HEK293 (cell line): ENCODE measurements around the gene CAMP.

Source experiments
- ZFP37 ChIP-seq: fragments of 450-650 bp; formaldehyde crosslinking; IDR thresholded peaks from 2 replicates; pipeline ENCODE4 v1.5.1; 2016; ENCODE audit warnings: missing biosample characterization, missing genetic modification characterization
- ZNF221 ChIP-seq: fragments of 450-650 bp; formaldehyde crosslinking; IDR thresholded peaks from 2 replicates; pipeline ENCODE4 v1.5.1; 2017; ENCODE audit warnings: missing biosample characterization, missing genetic modification characterization, borderline replicate concordance
- ZNF416 ChIP-seq: fragments of 450-650 bp; formaldehyde crosslinking; IDR thresholded peaks from 2 replicates; pipeline ENCODE4 v1.5.1; 2016; ENCODE audit warnings: missing biosample characterization, missing genetic modification characterization
- ZNF626 ChIP-seq: fragments of 450-650 bp; sonication (Bioruptor Pico); formaldehyde crosslinking; IDR thresholded peaks from 2 replicates; pipeline ENCODE4 v1.5.1; 2018; ENCODE audit warnings: missing biosample characterization, missing genetic modification characterization, inconsistent platforms
- TF ChIP-seq, protein P1 (sequence below): fragments of 450-650 bp; formaldehyde crosslinking; IDR thresholded peaks from 2 replicates; pipeline ENCODE4 v1.5.1; 2016; ENCODE audit warnings: missing biosample characterization, missing genetic modification characterization
- TF ChIP-seq, protein P2 (sequence below): fragments of 450-650 bp; formaldehyde crosslinking; IDR thresholded peaks from 2 replicates; pipeline ENCODE4 v1.5.1; 2016; ENCODE audit warnings: missing biosample characterization, missing genetic modification characterization

DNA sequence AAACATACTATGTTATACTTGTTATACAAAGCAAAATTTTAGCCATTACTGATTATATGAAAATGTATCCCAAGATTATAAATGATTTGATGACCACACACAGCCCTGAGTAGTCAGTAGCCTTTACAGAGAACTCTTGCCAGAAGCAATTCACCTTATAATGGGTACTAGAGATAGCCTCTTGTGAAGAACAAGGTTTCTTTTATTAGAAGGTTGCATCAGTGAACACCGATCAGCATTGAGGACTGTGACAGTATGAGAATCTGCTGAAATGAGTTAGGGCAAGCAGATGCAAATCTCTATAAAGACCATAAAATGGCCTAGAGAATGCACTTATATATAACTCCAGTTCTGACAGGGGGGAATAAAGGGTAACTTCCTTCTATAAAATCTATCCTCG lies 45.2 kb upstream of the CAMP start:
- no peak for TF ChIP-seq ZNF416 (tag by site-specific recombination)
- TF ChIP-seq ZFP37 (tag by site-specific recombination) = no peak
- TF ChIP-seq, protein P1, sequence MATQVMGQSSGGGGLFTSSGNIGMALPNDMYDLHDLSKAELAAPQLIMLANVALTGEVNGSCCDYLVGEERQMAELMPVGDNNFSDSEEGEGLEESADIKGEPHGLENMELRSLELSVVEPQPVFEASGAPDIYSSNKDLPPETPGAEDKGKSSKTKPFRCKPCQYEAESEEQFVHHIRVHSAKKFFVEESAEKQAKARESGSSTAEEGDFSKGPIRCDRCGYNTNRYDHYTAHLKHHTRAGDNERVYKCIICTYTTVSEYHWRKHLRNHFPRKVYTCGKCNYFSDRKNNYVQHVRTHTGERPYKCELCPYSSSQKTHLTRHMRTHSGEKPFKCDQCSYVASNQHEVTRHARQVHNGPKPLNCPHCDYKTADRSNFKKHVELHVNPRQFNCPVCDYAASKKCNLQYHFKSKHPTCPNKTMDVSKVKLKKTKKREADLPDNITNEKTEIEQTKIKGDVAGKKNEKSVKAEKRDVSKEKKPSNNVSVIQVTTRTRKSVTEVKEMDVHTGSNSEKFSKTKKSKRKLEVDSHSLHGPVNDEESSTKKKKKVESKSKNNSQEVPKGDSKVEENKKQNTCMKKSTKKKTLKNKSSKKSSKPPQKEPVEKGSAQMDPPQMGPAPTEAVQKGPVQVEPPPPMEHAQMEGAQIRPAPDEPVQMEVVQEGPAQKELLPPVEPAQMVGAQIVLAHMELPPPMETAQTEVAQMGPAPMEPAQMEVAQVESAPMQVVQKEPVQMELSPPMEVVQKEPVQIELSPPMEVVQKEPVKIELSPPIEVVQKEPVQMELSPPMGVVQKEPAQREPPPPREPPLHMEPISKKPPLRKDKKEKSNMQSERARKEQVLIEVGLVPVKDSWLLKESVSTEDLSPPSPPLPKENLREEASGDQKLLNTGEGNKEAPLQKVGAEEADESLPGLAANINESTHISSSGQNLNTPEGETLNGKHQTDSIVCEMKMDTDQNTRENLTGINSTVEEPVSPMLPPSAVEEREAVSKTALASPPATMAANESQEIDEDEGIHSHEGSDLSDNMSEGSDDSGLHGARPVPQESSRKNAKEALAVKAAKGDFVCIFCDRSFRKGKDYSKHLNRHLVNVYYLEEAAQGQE (tag by site-specific recombination) = no peak
- TF ChIP-seq ZNF626 (tag by site-specific recombination) = no peak
- TF ChIP-seq, protein P2, sequence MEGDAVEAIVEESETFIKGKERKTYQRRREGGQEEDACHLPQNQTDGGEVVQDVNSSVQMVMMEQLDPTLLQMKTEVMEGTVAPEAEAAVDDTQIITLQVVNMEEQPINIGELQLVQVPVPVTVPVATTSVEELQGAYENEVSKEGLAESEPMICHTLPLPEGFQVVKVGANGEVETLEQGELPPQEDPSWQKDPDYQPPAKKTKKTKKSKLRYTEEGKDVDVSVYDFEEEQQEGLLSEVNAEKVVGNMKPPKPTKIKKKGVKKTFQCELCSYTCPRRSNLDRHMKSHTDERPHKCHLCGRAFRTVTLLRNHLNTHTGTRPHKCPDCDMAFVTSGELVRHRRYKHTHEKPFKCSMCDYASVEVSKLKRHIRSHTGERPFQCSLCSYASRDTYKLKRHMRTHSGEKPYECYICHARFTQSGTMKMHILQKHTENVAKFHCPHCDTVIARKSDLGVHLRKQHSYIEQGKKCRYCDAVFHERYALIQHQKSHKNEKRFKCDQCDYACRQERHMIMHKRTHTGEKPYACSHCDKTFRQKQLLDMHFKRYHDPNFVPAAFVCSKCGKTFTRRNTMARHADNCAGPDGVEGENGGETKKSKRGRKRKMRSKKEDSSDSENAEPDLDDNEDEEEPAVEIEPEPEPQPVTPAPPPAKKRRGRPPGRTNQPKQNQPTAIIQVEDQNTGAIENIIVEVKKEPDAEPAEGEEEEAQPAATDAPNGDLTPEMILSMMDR (tag by site-specific recombination) = no peak
- no peak for TF ChIP-seq ZNF221 (tag by site-specific recombination)
